ENCODE results near the gene UPF2. TPM values are rescaled to one million over a fixed set of nuclear protein-coding genes. Genes with fewer than 3 reads are reported as not detected.
"Not testable (repeated sequence)": the region's sequence is repeated elsewhere in the genome, so short reads cannot be mapped to it uniquely, and the experiment has no call there.

The UPF2 gene
- total RNA-seq, 1 donor from 2014 or later: 11.3 TPM

GRCh38 chr10:12020574-12020973, 22.0 kb downstream of the UPF2 start:
- no peak for TF ChIP-seq CTCF (conservative IDR thresholded peaks at IDR 0.05; ENCODE audit: low read depth, low read length)

GRCh38 chr10:12019283-12019971, 23.2 kb downstream of the UPF2 start:
- no peak for DNase-seq (ENCODE audit: low read depth)
- H3K4me3 ChIP-seq (ENCODE audit: low read depth, low read length): no peak overlapping the region
- TF ChIP-seq CTCF (conservative IDR thresholded peaks at IDR 0.05; ENCODE audit: low read depth, low read length): no peak

More at GRCh38 chr10:12020574-12020973, 22.0 kb downstream of the UPF2 start:
- no peak for DNase-seq (ENCODE audit: low read depth)
- no peak overlapping the region for H3K4me3 ChIP-seq (ENCODE audit: low read depth, low read length)

GRCh38 chr10:12018438-12019282, 23.9 kb downstream of the UPF2 start:
- H3K4me3 ChIP-seq (ENCODE audit: low read depth, low read length): no peak overlapping the region
- no peak for DNase-seq (ENCODE audit: low read depth)
- no peak for TF ChIP-seq CTCF (conservative IDR thresholded peaks at IDR 0.05; ENCODE audit: low read depth, low read length)

- no peak for DNase-seq (ENCODE audit: low read depth)
- TF ChIP-seq CTCF (conservative IDR thresholded peaks at IDR 0.05; ENCODE audit: low read depth, low read length): no peak
- H3K4me3 ChIP-seq (ENCODE audit: low read depth, low read length): no peak overlapping the region
These were observed 28.7 kb downstream of the UPF2 start for GRCh38 chr10:12013926-12014325.

- not testable (repeated sequence) for H3K4me3 ChIP-seq (ENCODE audit: low read depth, low read length); DNase-seq (ENCODE audit: low read depth)
These were observed 29.2 kb downstream of the UPF2 start for GRCh38 chr10:12013391-12013790.

- no peak overlapping the region for H3K4me3 ChIP-seq (ENCODE audit: low read depth, low read length)
- DNase-seq (ENCODE audit: low read depth): no peak
- TF ChIP-seq CTCF (conservative IDR thresholded peaks at IDR 0.05; ENCODE audit: low read depth, low read length): no peak
These were observed 32.3 kb downstream of the UPF2 start for GRCh38 chr10:12010353-12010752.

- H3K4me3 ChIP-seq (ENCODE audit: low read depth, low read length); DNase-seq (ENCODE audit: low read depth): not testable (repeated sequence)
These were observed 33.8 kb downstream of the UPF2 start for GRCh38 chr10:12008842-12009241.

- no peak for DNase-seq (ENCODE audit: low read depth)
- no peak overlapping the region for H3K4me3 ChIP-seq (ENCODE audit: low read depth, low read length)
- TF ChIP-seq CTCF (conservative IDR thresholded peaks at IDR 0.05; ENCODE audit: low read depth, low read length): no peak
These were observed 35.9 kb downstream of the UPF2 start for GRCh38 chr10:12006671-12007070.

Measured in epithelial cell of proximal tubule (primary cell).